Subcutaneous abdominal adipose tissue (tissue), 5 donors: Measurements from ENCODE around the gene CFAP58.

Experiments
- H3K27ac ChIP-seq: one replicate; pipeline ENCODE4 v1.7.0; 2013; ENCODE audit warnings: low read depth, mild to moderate bottlenecking, inconsistent platforms, low read length, moderate library complexity
- H3K27me3 ChIP-seq, 5 donors: one replicate each; pipeline ENCODE4 v1.7.0; 2013; ENCODE audit warnings: low read length in 5 of 5, inconsistent platforms in 1 of 5; ENCODE audit not compliant: control insufficient read depth in 5 of 5, insufficient read depth in 4 of 5
- H3K36me3 ChIP-seq, 5 donors: one replicate each; pipeline ENCODE4 v1.7.0; 2013; ENCODE audit warnings: low read length in 5 of 5; ENCODE audit not compliant: control insufficient read depth in 5 of 5, insufficient read depth in 5 of 5
- H3K4me1 ChIP-seq, 5 donors: one replicate each; pipeline ENCODE4 v1.7.0; 2013; ENCODE audit warnings: low read length in 5 of 5, mild to moderate bottlenecking in 3 of 5, moderate library complexity in 1 of 5; ENCODE audit not compliant: control insufficient read depth in 5 of 5, insufficient read depth in 5 of 5
- H3K4me3 ChIP-seq, 5 donors: one replicate each; pipeline ENCODE4 v1.7.0; 2013; ENCODE audit warnings: low read length in 5 of 5, low read depth in 1 of 5
- H3K9ac ChIP-seq, 5 donors: one replicate each; pipeline ENCODE4 v1.7.0; 2013; ENCODE audit warnings: low read length in 5 of 5, mild to moderate bottlenecking in 4 of 5, moderate library complexity in 3 of 5
- H3K9me3 ChIP-seq, 5 donors: one replicate each; pipeline ENCODE4 v1.7.0; 2013; ENCODE audit warnings: low read length in 5 of 5; ENCODE audit not compliant: control insufficient read depth in 5 of 5
- donor health status: healthy.
- donor health status: healthy.
- donor health status: healthy.
- donor health status: healthy.
- donor health status: healthy.

Gene CFAP58

GRCh38 chr10:104321725-104322415 is 31.8 kb upstream of the CFAP58 start:
- H3K27me3 ChIP-seq, result no peaks in the 10 kb centered on the region

GRCh38 chr10:104322416-104322782 is 31.2 kb upstream of the CFAP58 start:
- H3K27ac ChIP-seq, result no peak overlapping the region
- H3K9me3 ChIP-seq, result no peaks in the 10 kb centered on the region
- H3K4me1 ChIP-seq, result peaks cover 25 to 98% (median 86%) of the 10 kb centered on the region in 5 donors
- no peaks in the 10 kb centered on the region for H3K27me3 ChIP-seq
- H3K36me3 ChIP-seq, result no peaks in the 10 kb centered on the region
- no peak overlapping the region for H3K4me3 ChIP-seq
- H3K9ac ChIP-seq, result peak overlapping the region in 1 of 5 donors; percentile 49

More at GRCh38 chr10:104321725-104322415, 31.8 kb upstream of the CFAP58 start:
- no peak overlapping the region for H3K9ac ChIP-seq
- H3K4me3 ChIP-seq, result no peak overlapping the region
- H3K9me3 ChIP-seq, result no peaks in the 10 kb centered on the region
- H3K4me1 ChIP-seq, result peaks cover 26 to 98% (median 86%) of the 10 kb centered on the region in 5 donors
- H3K36me3 ChIP-seq, result no peaks in the 10 kb centered on the region
- H3K27ac ChIP-seq, result no peak overlapping the region

- Histone ChIP-seq H3K4me3 (no peak overlapping the region), H3K9me3 (no peaks in the 10 kb centered on the region), H3K9ac (peak overlapping the region in 1 of 5 donors; percentile 49), H3K36me3 (no peaks in the 10 kb centered on the region), H3K4me1 (peaks cover 26 to 98% (median 88%) of the 10 kb centered on the region in 5 donors), H3K27me3 (no peaks in the 10 kb centered on the region), H3K27ac (no peak overlapping the region)
Observed at GRCh38 chr10:104323085-104323484, 30.5 kb upstream of the CFAP58 start.

- no peaks in the 10 kb centered on the region for H3K27me3 ChIP-seq
- no peak overlapping the region for H3K4me3 ChIP-seq
- peaks cover 30 to 98% (median 89%) of the 10 kb centered on the region in 5 donors for H3K4me1 ChIP-seq
- H3K9me3 ChIP-seq, result no peaks in the 10 kb centered on the region
- no peak overlapping the region for H3K9ac ChIP-seq
- no peaks in the 10 kb centered on the region for H3K36me3 ChIP-seq
- H3K27ac ChIP-seq, result no peak overlapping the region
Observed at GRCh38 chr10:104323760-104324201, 29.9 kb upstream of the CFAP58 start.

GRCh38 chr10:104324221-104324686 is 29.4 kb upstream of the CFAP58 start:
- no peak overlapping the region for H3K9ac ChIP-seq
- H3K4me3 ChIP-seq, result no peak overlapping the region
- H3K4me1 ChIP-seq, result peaks cover 34 to 98% (median 89%) of the 10 kb centered on the region in 5 donors
- no peaks in the 10 kb centered on the region for H3K36me3 ChIP-seq
- H3K27me3 ChIP-seq, result no peaks in the 10 kb centered on the region
- H3K27ac ChIP-seq, result peak overlapping the region; percentile 94
- no peaks in the 10 kb centered on the region for H3K9me3 ChIP-seq

- Histone ChIP-seq H3K4me1 (peaks cover 35 to 98% (median 91%) of the 10 kb centered on the region in 5 donors), H3K9ac (peak overlapping the region in 1 of 5 donors; percentile 50), H3K4me3 (no peak overlapping the region), H3K9me3 (no peaks in the 10 kb centered on the region), H3K27me3 (no peaks in the 10 kb centered on the region), H3K27ac (peak overlapping the region; percentile 94), H3K36me3 (no peaks in the 10 kb centered on the region)
Observed at GRCh38 chr10:104324931-104325330, 28.7 kb upstream of the CFAP58 start.

- H3K4me1 ChIP-seq, result peaks cover 43 to 100% (median 98%) of the 10 kb centered on the region in 5 donors
Observed at GRCh38 chr10:104325436-104326435, 27.9 kb upstream of the CFAP58 start.

GRCh38 chr10:104326991-104327610 is 26.5 kb upstream of the CFAP58 start:
- Histone ChIP-seq H3K27me3 (no peaks in the 10 kb centered on the region), H3K27ac (peak overlapping the region; percentile 94), H3K9ac (peak overlapping the region in 1 of 5 donors; percentile 51), H3K4me3 (peak overlapping the region in 3 of 5 donors; percentile 2 to 44 (median 44)), H3K36me3 (no peaks in the 10 kb centered on the region), H3K9me3 (no peaks in the 10 kb centered on the region), H3K4me1 (peaks cover 49 to 100% (median 98%) of the 10 kb centered on the region in 5 donors)

More at GRCh38 chr10:104325436-104326435, 27.9 kb upstream of the CFAP58 start:
- H3K9ac ChIP-seq, result peak overlapping the region in 4 of 5 donors; percentile 6 to 50 (median 37)
- peak overlapping the region in 2 of 5 donors; percentile 18 to 32 for H3K4me3 ChIP-seq
- H3K27me3 ChIP-seq, result no peaks in the 10 kb centered on the region
- no peaks in the 10 kb centered on the region for H3K9me3 ChIP-seq
- no peaks in the 10 kb centered on the region for H3K36me3 ChIP-seq
- peak overlapping the region; percentile 94 for H3K27ac ChIP-seq

GRCh38 chr10:104327745-104328645 is 25.6 kb upstream of the CFAP58 start:
- H3K4me1 ChIP-seq, result peaks cover 47 to 100% (median 89%) of the 10 kb centered on the region in 5 donors
- H3K9ac ChIP-seq, result peak overlapping the region in 4 of 5 donors; percentile 10 to 57 (median 42)
- no peaks in the 10 kb centered on the region for H3K27me3 ChIP-seq
- H3K4me3 ChIP-seq, result peak overlapping the region; percentile 4 to 57 (median 44)
- peak overlapping the region; percentile 94 for H3K27ac ChIP-seq
- H3K9me3 ChIP-seq, result no peaks in the 10 kb centered on the region
- no peaks in the 10 kb centered on the region for H3K36me3 ChIP-seq
